ENCODE data around the gene ASH1L. TPM values are rescaled to one million over a fixed set of nuclear protein-coding genes. Genes with fewer than 3 reads are reported as not detected.
"Not testable (repeated sequence)": the region's sequence is repeated elsewhere in the genome, so short reads cannot be mapped to it uniquely, and the experiment has no call there.

The ASH1L gene
- total RNA-seq, 1 donor from 2014 or later: 51.5 TPM

DNA sequence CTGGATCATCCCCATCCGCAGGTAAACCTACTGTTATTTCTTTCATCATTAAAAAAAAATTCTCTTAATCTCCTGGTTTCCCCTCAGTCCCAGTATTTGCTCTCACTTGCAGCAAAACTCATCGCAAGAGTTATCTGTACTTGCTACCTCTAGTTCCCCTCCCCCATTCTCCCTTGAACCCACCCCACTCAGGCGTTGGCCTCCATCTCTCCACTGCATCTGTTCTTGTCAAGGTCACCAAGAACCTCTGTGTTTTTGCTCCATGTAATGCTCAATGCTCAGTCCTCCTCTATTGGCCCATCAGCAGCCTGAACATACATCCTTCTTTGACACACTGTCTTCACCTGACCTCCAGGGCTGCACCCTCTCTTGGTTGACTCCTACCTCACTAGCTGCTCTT, 265.9 kb downstream of the ASH1L start:
- DNase-seq (ENCODE audit: extremely low spot score, unreplicated experiment): no peak
- Mint-ChIP-seq H3K4me3 (ENCODE audit: unreplicated experiment) (no peak overlapping the region), H3K9me3 (ENCODE audit: unreplicated experiment) (no peaks in the 10 kb centered on the region), H3K27ac (ENCODE audit: unreplicated experiment) (no peak overlapping the region), H3K27me3 (ENCODE audit: unreplicated experiment) (peaks cover 19% of the 10 kb centered on the region), H3K36me3 (ENCODE audit: unreplicated experiment) (no peaks in the 10 kb centered on the region), H3K4me1 (ENCODE audit: unreplicated experiment) (no peaks in the 10 kb centered on the region)
- TF ChIP-seq, protein P1, sequence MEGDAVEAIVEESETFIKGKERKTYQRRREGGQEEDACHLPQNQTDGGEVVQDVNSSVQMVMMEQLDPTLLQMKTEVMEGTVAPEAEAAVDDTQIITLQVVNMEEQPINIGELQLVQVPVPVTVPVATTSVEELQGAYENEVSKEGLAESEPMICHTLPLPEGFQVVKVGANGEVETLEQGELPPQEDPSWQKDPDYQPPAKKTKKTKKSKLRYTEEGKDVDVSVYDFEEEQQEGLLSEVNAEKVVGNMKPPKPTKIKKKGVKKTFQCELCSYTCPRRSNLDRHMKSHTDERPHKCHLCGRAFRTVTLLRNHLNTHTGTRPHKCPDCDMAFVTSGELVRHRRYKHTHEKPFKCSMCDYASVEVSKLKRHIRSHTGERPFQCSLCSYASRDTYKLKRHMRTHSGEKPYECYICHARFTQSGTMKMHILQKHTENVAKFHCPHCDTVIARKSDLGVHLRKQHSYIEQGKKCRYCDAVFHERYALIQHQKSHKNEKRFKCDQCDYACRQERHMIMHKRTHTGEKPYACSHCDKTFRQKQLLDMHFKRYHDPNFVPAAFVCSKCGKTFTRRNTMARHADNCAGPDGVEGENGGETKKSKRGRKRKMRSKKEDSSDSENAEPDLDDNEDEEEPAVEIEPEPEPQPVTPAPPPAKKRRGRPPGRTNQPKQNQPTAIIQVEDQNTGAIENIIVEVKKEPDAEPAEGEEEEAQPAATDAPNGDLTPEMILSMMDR (IDR thresholded peaks at IDR 0.05): no peak

DNA sequence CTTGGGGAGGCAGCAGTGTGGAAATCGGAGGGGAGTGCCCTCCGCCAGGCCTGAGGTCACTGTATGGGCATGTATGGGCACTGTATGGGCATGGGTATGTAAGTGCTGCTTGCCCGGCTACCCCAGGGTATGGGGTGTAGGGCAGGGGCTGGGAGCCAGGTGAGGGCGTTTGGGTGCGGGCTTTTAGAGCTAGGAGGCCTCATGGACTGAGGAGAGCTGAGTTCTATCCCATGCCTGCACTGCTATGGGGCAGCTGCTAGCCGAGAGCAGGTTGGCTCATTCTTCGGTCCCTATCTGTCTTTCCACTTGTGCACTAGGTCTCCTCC, 266.7 kb downstream of the ASH1L start:
- Mint-ChIP-seq H3K4me1 (ENCODE audit: unreplicated experiment) (no peaks in the 10 kb centered on the region), H3K27me3 (ENCODE audit: unreplicated experiment) (peaks cover 19% of the 10 kb centered on the region)

DNA sequence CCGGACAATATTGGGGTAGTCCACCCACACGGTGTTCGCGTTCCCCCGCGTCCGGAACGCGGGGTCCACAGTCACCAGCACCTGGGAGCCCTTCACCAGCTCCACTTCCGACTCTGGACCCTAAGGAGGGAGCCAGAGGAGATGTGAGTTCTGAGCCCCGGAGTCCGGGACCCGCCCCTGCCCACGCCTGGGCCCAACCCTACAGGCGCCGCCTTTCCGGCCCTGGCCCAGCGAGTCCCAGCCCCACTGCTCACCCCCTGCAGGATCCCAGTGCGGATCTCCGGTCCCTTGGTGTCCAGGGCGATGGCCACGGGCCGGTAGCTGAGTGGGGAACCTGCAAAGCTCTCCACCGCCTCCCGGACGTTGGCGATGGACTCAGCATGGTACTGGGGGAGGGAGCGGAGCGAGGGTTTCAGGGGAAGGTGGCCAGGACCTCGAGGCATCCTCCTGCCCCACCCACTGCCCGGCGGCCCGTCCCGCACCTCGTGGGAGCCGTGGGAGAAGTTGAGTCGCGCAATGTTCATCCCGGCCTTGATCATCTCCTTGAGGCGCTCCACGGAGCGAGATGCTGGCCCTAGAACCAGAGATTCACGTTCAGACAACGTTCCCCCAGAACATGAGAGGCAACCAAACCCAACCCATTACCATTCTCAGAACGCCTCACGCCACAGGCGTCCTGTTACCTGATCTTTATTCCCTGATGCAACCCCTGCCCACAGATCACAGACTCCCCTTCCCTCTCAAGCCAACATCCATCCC, 267.2 kb downstream of the ASH1L start:
- no peak overlapping the region for H3K27ac Mint-ChIP-seq (ENCODE audit: unreplicated experiment)

More for the DNA sequence above, 266.7 kb downstream of the ASH1L start:
- Mint-ChIP-seq H3K36me3 (ENCODE audit: unreplicated experiment) (no peaks in the 10 kb centered on the region), H3K27ac (ENCODE audit: unreplicated experiment) (no peak overlapping the region), H3K9me3 (ENCODE audit: unreplicated experiment) (no peaks in the 10 kb centered on the region), H3K4me3 (ENCODE audit: unreplicated experiment) (no peak overlapping the region)
- TF ChIP-seq, protein P1 (IDR thresholded peaks at IDR 0.05): no peak
- DNase-seq (ENCODE audit: extremely low spot score, unreplicated experiment): no peak

DNA sequence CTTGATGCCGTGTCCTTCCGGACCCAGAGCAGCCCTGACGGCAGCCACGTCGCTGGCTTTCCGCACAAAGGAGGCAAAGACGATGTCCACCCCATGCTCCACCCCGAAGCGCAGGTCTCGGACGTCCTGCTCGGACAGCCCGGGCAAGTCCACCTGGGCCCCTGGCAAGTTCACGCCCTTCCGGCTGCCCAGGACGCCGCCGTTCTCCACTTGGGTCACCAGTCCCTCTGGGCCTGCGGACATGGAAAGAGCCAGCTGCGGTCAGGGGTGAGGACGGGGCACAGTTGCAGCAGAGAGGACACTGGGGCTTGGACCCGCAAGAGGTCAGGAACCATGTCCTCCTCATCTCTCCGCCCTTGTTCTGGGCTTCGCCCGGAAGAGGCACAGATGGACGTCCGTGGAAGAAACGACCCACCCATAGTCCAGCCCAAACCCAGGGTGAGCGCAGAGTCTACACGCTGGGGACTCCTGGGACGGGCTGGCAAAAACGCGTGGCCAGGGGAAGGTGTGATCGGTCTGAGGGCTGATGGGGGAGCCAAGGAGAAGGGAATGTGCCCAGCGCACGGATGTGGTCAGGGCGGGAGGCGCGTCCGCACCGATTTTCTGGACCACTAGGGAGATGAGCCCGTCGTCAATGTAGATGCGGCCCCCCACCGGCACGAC, 268.0 kb downstream of the ASH1L start:
- Mint-ChIP-seq H3K27me3 (ENCODE audit: unreplicated experiment) (peaks cover 19% of the 10 kb centered on the region), H3K4me1 (ENCODE audit: unreplicated experiment) (no peaks in the 10 kb centered on the region), H3K9me3 (ENCODE audit: unreplicated experiment) (no peaks in the 10 kb centered on the region), H3K4me3 (ENCODE audit: unreplicated experiment) (no peak overlapping the region), H3K36me3 (ENCODE audit: unreplicated experiment) (no peaks in the 10 kb centered on the region), H3K27ac (ENCODE audit: unreplicated experiment) (no peak overlapping the region)
- TF ChIP-seq, protein P1 (IDR thresholded peaks at IDR 0.05): no peak
- no peak for DNase-seq (ENCODE audit: extremely low spot score, unreplicated experiment)

More for the DNA sequence above, 267.2 kb downstream of the ASH1L start:
- TF ChIP-seq, protein P1 (IDR thresholded peaks at IDR 0.05): no peak
- Mint-ChIP-seq H3K4me3 (ENCODE audit: unreplicated experiment) (no peak overlapping the region), H3K27me3 (ENCODE audit: unreplicated experiment) (peaks cover 19% of the 10 kb centered on the region), H3K36me3 (ENCODE audit: unreplicated experiment) (no peaks in the 10 kb centered on the region), H3K4me1 (ENCODE audit: unreplicated experiment) (no peaks in the 10 kb centered on the region), H3K9me3 (ENCODE audit: unreplicated experiment) (no peaks in the 10 kb centered on the region)
- DNase-seq (ENCODE audit: extremely low spot score, unreplicated experiment): no peak

DNA sequence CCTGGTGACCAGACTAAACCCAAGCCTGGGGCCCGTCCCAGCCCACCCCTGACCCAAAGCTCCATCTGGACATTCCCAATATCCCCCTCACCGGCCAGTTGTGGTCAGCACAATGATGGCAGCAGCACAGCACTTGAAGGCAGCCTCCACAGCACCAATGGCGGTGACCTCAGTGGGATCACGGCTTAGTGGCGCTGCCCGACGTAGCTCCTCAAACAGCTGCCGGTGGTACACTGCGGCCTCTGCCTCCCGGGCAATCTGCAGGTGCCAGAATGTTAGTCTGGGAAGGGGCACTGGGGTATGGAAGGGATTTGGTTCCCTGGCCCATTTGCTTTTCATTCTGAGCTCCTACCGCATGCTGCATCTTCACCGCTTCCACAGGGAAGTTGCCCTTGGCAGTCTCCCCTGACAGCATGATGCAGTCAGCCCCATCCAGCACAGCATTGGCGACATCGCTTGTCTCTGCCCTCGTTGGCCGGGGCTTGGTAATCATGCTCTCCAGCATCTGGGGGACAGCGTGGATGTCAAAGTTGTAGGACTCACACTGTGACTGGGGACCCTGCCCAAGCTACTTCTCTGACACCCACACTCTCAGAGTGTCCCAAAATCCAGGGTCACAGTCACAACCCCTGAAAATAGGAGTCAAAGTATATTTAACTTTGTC, 269.4 kb downstream of the ASH1L start:
- H3K27me3 Mint-ChIP-seq (ENCODE audit: unreplicated experiment): peaks cover 19% of the 10 kb centered on the region
- no peaks in the 10 kb centered on the region for H3K9me3 Mint-ChIP-seq (ENCODE audit: unreplicated experiment)
- H3K36me3 Mint-ChIP-seq (ENCODE audit: unreplicated experiment): no peaks in the 10 kb centered on the region
- no peak overlapping the region for H3K27ac Mint-ChIP-seq (ENCODE audit: unreplicated experiment)
- H3K4me1 Mint-ChIP-seq (ENCODE audit: unreplicated experiment): no peaks in the 10 kb centered on the region
- TF ChIP-seq, protein P1 (IDR thresholded peaks at IDR 0.05): no peak
- no peak for DNase-seq (ENCODE audit: extremely low spot score, unreplicated experiment)
- no peak overlapping the region for H3K4me3 Mint-ChIP-seq (ENCODE audit: unreplicated experiment)

DNA sequence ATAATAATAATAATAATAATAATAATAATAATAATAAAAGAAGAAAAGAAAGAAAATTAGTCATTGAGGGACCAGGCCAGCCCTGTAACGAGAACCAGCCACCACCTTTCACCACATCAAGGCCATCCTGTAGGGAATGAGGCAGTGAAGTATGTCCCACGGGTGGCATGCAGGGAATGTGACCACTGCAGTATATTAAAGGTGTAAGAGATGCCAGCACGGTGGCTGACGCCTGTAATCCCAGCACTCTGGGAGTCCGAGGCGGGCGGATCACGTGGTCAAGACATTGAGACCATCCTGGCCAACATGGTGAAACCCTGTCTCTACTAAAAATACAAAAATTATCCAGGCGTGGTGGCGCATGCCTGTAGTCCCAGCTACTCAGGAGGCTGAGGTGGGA, 271.6 kb downstream of the ASH1L start:
- DNase-seq (ENCODE audit: extremely low spot score, unreplicated experiment); H3K4me1 Mint-ChIP-seq (ENCODE audit: unreplicated experiment); H3K9me3 Mint-ChIP-seq (ENCODE audit: unreplicated experiment); H3K27ac Mint-ChIP-seq (ENCODE audit: unreplicated experiment); H3K36me3 Mint-ChIP-seq (ENCODE audit: unreplicated experiment); H3K27me3 Mint-ChIP-seq (ENCODE audit: unreplicated experiment); H3K4me3 Mint-ChIP-seq (ENCODE audit: unreplicated experiment): not testable (repeated sequence)

All from osteocyte (in vitro differentiated cells).